Activated CD4-positive, alpha-beta T cell treated with anti-CD3 and anti-CD28 coated beads for 24 hours (primary cell): ENCODE results near the gene OBP2B.
"Not testable (repeated sequence)": the region's sequence is repeated elsewhere in the genome, so short reads cannot be mapped to it uniquely, and the experiment has no call there.

Source experiments
- DNase-seq, 2 donors: peaks; one replicate each; pipeline ENCODE4 v3.0.0-alpha.2; 2020; ENCODE audit warnings: low read depth in 2 of 2

Gene OBP2B, protein sequence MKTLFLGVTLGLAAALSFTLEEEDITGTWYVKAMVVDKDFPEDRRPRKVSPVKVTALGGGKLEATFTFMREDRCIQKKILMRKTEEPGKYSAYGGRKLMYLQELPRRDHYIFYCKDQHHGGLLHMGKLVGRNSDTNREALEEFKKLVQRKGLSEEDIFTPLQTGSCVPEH

DNA sequence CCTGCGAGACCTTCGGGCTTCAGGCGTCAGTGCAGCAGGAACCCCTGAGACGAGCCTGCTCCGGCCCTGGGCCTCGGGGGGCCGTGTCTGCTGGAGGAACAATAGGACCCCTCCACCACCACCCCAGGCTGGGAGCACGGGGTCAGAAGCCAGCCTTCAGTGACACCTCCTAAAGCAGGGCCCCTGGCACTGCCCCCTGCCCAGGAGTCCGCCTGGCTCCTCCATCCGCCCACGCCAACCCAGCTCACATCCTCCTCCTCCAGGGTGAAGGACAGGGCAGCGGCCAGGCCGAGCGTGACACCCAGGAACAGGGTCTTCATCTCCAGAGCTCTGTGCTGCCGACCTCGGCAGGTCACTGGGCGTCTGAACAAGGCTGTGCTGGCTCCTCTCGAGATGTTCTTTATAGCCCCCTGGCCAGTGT, at the start of gene OBP2B:
Gene OBP2B (minus strand): TSS at position 371 of the 421 bp plus-strand sequence. CDS start 51 bp downstream, at position 320.
- DNase-seq: not testable (repeated sequence)

DNA sequence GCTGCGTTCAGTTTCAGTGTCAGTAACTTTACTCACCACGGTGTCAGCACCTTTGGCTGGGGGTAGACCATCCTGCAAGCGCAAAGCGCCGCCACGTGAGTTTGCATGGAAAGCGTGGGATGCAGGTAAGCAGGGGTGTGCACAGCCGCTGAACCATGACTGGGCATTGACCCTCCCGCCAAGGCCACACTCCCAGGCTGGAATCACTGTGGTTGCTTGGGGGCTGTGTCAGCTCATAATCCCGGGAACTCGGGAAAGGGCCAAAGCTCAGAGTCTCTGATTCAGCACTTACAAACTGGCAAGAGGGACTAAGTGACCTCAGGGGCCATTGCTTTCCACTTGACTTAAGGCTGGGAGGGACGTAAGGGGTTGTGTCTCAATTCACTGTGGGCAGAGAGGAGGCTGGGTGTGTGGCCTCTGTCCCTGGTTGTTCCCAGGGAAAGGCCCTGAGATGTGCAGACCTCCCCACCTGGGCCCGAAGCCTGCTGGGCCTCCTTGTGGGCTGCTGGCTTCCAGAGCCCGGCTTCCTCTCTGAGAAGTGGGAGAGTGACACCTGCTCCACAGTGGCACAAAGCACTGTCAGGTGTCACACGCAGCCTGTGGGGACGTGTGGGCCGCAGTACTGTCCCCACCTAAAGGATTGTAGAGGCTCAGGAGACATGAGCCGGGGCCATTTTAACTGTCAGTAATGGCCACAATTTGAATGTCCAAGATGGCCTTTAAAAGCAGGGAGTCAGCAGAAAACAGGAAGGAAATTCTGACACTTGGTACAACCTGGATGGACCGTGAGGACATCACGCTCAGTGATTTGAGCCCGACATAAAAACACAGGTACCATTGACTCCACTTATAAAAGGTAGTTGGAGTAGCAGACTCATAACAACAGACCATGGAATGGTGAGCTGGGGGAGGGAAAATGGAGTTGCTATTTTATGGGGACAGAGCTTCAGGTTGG, 49.3 kb upstream of the OBP2B start:
- no peak for DNase-seq

DNA sequence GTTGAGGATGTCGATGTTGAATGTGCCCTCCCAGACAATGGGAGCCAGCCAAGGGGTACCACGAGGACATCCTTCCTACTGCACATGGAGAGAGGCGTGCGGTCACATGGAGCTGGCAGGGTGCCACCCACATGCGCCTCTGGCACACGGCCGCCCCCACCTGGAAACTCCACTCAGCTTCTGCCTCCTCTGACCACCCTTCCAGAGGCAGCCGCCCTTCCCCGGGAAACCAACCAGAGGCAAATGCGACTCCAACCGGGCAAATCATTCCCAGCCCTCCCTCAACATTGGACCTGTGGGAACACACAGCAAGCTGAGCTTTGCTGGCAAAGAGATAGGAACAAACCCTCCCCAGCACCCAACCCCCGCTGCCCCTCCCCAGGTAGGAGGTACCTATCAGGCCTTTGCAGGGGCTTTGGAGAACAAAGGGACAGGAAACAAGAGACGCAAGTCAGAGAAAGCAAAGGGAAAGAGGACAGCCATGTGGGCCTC, 48.5 kb upstream of the OBP2B start:
- DNase-seq: no peak

DNA sequence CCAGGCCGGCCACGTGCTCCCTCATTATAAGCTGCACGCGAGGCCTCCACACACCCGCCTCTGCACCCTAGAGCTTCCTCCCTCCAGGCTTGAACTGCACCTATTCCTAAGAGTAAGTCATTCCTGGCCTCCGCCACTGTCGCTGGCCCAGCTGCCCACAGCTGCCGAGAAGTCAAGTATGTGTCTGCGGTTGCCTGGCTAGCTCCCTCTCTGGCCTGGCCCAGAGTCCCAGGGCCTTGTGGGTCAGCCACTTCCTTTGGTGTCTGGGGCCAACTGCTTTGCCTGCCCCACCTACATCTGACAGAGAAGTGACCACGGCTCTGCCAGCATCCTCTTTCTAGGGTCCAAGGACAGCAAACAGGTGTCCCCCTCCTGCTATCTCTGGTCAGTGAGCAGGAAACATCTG, 47.6 kb upstream of the OBP2B start:
- no peak for DNase-seq

DNA sequence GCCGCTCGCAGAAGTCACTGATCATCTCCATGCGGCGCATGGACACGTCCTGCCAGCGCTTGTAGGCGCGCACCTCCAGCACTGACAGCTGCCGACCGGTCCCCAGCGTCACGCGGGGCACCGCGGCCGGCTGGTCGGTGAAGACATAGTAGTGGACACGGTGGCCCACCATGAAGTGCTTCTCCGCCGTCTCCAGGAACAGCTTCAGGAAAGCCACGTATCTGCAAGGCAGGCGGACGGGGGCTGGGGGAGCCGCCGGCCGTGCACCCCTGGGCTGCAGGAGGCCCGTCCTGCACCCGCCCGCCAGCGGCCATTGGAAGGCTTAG, 47.0 kb upstream of the OBP2B start:
- DNase-seq: no peak

DNA sequence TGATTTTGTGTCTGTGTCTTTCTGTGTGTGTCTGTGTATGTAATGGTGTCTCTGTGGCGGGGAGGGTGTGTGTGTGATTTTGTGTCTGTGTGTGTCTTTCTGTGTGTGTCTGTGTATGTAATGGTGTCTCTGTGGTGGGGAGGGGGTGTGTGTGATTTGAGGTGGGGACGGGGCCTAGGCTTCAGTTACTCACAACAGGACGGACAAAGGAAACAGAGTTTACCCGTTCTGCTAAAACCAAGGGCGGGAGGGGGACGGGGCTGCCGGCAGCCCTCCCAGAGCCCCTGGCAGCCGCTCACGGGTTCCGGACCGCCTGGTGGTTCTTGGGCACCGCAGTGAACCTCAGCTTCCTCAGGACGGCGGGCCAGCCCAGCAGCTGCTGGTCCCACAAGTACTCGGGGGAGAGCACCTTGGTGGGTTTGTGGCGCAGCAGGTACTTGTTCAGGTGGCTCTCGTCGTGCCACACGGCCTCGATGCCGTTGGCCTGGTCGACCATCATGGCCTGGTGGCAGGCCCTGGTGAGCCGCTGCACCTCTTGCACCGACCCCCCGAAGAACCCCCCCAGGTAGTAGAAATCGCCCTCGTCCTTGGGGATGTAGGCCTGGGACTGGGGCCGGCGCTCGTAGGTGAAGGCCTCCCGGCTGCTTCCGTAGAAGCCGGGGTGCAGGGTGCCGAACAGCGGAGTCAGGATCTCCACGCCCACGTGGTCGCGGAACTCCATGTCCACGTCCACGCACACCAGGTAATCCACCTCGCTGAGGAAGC, 46.5 kb upstream of the OBP2B start:
- no peak for DNase-seq

DNA sequence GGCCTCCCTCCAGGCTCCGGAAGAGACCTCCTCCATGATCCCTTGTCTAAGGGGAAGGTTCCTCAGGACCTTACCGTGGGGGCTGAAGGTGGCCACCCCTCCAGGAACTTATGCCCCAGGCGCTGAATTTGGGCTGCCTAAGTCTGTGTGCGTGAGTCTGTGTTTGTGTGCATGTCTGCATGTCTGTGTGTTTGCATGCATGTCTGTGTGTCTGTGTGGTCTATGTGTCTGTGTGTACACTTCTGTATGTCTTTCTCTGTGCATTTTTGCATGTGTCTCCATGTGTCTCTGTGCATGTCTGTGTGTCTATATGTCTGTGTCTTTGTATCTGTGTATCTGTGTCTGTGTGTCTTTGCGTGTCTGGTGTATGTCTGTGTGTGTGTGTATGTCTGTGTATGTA, 45.4 kb upstream of the OBP2B start:
- no peak for DNase-seq

DNA sequence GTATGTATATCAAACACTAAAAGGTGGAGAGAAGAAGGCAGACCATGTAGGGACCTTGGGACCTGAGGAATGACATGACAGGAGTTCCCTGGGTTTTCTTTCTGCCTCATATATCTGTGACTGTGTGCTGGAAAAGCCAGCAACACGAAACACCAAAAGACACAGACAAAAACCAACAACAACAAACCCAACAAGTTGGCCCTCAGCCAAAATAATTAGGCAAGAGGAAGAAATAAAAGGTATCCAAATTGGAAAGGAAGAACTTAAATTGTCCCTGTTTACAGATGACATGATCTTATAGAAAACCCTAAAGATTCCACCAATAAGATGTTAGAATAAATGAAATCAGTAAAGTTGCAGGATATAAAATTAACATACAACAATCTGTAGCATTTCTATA, 44.2 kb upstream of the OBP2B start:
- no peak for DNase-seq

DNA sequence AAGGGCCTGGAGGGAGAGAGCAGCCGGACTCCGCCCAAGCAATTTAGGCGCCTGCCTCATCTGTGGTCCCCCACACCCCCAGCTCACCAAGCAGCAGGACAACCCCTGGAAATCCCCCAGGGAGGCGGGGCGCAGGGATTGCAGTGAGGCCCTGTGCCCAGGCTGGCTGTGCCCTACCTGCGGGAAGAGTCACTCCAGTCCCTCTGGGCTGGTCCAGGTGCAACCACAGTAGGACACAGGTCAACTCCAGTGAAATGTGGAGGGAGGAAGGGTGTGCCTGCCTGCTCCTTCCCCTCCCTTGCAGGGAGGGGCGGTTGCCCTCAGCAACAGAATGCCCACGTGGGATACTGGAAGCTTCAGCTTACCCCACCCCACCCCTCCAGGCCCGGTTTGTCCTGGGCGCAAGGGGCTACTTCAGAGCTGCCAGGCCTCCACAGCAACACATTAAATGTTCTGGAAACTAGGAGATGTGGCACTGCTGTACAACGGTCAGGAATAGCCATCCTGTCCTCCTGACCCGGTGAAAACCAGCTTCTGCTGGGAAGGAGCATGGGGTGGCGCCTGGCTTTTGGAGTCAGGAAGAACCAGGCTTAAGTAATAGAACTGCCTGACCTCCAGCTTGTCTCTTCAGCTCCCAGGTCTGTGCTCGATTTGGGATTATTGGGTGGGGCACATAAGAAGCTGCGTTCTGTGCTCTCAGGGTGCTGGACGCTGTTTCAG, 43.4 kb upstream of the OBP2B start:
- DNase-seq: no peak

DNA sequence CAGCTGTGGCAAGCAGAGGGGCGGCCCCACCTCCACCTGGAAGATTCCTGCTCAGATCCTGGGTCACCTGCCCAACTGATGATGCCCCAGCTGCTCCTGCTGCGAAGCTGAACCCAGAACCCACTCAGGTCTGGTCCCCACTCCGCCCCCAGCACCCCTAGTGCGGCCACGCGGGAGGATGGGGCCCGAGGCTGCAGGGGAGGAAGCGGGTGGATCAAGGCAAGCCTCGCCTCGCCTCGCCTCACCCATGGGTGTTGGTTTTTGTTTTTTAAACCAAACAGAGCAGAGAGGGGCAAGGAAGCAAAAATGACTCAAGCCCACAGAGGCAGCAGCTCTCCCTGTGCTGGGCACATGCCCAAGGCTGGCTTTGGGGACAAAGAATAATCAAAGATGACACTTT, 42.7 kb upstream of the OBP2B start:
- no peak for DNase-seq

DNA sequence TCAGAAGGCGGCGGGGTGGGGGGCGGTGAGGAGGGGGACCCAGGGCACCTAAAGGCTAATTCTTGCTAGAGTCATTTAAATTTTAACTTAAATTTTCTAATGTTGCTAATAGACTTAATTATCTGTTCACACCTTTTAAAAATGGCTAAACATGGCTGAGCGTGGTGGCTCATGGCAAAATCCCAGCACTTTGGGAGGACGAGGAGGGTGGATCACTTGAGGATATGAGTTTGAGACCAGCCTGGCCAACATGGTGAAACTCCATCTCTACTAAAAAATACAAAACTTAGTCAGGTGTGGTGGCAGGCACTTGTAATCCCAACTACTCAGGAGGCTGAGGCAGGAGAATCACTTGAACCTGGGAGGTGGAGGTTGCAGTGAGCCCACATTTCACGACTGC, 42.2 kb upstream of the OBP2B start:
- DNase-seq: not testable (repeated sequence)

DNA sequence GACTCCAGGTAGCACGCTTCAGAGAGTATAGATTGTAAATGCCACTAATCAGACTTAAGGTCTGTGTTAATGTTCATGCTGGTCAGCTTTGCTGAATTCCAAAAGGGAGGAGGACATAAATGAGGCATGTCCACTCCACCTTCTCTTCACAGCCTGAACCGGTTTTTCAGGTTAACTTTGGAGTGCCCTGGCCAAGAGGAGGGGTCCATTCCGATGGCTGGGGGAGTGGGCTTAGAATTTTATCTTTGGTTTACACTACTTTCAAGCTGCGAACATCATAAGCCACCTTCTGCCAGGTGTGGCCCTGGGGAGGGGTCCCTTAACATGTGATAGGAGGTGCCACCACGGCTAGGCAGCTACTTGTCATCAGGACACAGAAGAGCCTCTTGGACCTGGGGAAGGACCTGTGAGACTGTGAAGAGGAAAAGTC, 41.7 kb upstream of the OBP2B start:
- DNase-seq: no peak

DNA sequence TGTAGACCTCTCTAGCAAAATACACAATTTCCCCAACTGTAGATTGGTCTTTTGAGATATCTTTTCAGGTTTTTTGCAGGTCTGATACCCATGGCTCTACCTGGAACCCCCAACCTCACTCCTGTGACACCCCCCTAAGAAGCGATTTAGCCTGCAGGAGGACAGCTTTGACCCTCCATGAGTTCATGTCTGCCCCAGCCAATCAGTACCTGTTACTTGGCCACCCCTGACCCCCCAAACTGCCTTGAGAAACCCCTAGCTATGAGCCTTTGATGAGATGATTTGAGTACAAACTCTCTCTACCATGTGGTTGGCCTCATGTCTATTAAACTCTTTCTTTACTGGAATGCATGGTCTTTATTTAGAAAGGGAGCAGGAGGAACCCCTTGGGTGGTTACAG, 40.3 kb upstream of the OBP2B start:
- DNase-seq: no peak

DNA sequence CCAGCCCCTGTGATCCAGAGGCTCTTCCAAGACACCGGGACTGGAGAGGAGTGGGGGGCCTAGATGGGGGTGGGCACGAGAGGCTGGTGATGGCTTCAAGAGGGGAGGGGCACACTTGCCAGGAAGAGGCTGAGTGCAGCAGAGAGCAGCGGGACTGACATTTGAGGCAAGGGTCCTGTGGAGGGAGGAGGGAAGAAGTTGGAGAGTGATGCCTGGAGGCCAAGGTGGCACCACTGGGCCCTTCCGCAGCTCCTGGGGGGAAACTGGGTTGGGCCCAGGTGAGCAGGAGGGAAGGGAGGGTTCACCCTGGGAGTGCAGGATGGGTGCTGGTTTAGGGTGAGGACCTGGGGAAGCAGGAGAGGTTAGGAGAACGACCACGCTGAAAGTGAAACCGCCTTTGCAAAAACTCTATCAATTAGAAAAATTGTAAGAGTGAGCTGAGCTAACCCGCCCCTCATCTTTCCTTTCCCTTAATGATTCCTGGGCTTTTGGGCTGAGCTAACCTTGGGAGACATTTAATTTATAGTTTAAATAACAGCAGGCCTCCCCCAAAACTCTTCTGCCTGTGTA, 39.8 kb upstream of the OBP2B start:
- no peak for DNase-seq

DNA sequence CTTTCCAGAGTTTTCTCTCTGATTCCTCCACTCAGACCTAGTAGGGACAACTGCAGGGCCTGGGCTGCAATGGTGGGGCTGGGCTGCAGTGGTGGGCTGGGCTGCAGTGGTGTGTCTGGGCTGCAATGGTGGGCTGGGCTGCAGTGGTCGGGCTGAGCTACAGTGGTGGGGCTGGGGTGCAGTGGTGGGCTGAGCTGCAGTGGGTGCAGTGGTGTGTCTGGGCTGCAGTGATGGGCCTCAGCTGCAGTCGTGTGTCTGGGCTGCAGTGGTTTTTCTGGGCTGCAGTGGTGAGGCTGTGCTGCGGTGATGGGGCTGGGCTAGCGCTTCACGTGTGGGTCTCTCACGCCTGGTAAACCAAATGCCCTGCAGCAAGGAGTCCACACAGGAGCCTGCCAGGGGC, 38.6 kb upstream of the OBP2B start:
- DNase-seq: no peak

DNA sequence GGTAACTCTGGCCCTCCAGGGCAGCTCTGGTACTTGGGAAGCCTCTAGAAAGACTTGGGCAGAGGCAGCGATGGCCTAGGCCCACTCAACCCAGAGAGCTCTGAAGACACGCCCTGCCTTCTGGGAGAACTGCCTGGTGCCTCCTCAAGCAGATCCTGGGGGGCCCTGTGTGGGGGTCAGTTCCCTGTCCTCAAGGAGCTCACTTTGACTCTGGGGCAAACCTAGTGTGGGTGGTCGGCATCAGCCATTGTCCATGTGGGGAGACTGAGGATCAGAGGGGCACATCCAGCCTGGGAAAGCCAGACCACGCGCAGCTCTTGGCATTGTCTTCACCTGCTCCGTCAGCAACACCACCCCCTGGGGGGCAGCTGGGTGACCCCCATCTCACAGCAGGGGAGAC, 37.9 kb upstream of the OBP2B start:
- no peak for DNase-seq

DNA sequence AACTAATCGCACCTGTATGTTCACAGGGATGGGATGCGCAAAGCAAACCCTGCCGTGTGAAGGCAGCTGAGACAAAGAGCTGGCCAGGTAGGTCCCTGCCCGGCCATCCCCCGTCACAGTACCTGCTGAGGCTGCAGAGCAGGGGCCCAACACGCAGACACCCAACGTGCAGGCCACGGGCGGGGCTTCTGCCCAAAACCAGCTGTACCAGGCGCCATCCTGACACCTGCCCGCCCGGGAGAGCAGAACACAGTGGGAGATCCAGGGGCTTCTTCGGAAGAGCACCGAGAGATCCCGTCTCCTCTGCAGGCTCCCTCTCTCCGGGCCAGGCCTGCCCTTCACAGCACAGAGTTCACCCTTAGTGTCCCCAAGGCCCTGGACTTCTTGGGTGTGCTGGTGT, 37.5 kb upstream of the OBP2B start:
- DNase-seq: no peak

DNA sequence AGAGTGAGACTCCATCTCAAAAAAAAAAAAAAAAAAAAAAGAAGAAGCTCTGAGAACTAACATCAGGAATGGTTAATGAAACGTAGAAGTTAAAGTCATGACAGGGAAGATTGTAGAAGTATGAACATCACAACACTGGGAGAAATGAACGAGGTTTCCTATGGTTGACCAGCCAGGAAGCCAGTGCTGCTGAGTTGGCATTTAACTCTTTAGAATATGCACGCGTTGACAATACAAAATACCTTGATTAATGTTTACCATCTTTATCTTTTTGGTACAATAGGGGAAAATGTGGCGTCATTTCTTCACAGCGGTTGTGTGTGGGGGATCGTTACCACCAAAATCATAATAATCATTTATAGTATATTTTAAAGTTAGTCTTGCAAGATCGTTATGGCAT, 33.9 kb upstream of the OBP2B start:
- DNase-seq: no peak

DNA sequence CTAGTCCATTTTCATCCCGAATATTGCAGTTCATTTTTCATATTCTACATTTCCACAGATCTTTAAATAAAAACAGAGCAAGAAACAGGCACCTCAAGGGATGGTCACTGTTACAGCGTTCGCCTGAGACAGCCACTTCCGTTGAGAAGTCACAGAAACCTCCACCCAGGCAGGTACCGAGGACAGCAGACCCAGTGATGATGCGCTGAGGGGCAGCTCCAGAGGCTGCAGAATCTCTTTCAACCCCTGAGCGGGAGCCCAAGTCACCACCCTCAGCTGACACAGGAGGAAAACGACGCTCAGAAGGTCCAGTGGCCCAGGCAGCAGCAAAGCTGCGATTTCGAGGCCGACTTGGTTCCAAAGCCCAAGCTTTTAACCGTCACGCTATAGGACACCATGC, 33.2 kb upstream of the OBP2B start:
- DNase-seq: no peak

DNA sequence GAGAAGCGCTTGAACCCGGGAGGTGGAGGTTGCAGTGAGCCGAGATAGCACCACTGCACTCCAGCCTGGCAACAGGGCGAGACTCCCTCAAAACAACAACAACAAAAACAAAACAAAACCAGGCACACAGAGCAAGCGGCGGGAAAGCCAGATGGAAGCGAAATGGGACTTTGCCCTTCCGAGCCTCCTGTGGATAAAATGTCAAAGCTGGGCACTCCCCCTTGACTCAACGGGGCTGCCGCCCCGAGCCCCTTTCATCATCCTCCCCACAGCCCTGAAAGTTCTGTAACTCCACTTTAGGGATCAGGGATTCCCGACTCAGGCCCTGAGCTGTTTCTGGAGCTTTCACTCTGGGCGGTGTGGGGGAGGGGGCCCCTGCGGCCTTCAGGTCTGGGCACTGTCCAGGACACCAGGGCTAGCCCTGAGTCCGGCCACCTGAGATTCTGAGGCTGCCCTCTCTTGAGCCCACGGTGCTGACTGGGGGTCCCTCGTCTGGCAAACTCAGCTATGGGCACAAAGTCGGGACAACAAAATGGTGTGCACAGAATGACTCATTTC, 30.6 kb upstream of the OBP2B start:
- no peak for DNase-seq

DNA sequence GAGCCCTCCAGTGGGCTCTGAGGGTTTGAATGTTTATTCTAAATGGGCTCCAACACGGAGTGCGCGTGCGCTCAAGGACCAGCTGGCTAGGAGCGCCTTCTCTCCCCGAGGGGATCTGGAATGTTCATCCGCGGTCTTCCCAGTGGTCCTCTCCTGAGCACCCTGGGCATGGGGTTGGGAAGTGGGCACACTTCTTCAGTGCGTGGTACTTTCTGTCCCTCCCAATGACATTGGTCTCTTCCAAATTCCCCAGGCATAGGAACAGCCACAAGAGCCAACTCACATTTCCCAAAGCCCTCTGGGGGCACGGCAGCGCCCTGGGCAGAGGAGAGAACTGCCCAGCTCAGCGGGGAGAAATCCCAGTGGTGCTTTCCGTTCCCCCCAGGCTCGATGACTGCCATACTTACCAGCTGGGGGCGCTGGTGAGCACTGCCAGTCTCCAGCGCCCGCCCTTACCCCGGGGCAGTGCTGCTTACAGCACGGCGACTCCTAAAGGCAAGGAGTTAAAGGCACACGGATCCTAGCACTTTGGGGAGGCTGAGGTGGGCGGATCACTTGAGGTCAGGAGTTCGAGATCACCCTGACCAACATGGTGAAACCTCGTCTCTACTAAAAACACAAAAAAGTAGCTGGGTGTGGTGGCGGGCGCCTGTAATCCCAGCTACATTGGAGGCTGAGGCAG, 29.9 kb upstream of the OBP2B start:
- DNase-seq: peak; percentile 35 to 58
